Activated T-cell treated with anti-CD3 and anti-CD28 coated beads for 1 hour (primary cell): ENCODE measurements around the gene CDH1.
A peak's percentile ranks its signal among the peaks of the same experiment; 100 is the strongest.
"Not testable (repeated sequence)": the region's sequence is repeated elsewhere in the genome, so short reads cannot be mapped to it uniquely, and the experiment has no call there.

ENCODE experiments used
- DNase-seq: peaks from one replicate; pipeline ENCODE4 v3.0.0-alpha.2; 2020; ENCODE audit warnings: low read depth

The CDH1 gene

DNA sequence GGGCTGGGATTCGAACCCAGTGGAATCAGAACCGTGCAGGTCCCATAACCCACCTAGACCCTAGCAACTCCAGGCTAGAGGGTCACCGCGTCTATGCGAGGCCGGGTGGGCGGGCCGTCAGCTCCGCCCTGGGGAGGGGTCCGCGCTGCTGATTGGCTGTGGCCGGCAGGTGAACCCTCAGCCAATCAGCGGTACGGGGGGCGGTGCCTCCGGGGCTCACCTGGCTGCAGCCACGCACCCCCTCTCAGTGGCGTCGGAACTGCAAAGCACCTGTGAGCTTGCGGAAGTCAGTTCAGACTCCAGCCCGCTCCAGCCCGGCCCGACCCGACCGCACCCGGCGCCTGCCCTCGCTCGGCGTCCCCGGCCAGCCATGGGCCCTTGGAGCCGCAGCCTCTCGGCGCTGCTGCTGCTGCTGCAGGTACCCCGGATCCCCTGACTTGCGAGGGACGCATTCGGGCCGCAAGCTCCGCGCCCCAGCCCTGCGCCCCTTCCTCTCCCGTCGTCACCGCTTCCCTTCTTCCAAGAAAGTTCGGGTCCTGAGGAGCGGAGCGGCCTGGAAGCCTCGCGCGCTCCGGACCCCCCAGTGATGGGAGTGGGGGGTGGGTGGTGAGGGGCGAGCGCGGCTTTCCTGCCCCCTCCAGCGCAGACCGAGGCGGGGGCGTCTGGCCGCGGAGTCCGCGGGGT, at the start of gene CDH1:
Gene CDH1, plus strand, starts transcription at position 247 of the 684 bp plus-strand sequence. Its CDS starts 124 bp downstream, at position 371.
- peak; percentile 16 for DNase-seq

DNA sequence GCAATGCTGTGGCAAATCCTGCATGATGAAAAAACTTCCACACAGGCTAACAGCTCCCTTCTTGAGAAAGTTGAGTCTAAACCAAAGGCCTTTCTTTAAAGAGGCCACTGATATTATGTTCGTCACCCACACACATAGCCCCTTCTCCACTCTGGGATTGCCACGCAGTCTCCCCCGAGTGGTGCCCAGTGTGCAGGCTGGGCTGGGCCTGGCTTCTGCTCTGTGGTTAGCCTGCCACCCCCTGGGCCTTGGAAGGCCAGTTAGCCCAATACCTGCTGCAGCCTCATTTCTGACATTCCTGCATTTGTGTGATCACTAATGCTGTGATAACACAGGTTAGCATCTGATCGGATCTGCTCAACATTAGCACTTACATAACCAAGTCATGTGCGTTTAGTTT, 47.2 kb upstream of the CDH1 start:
- no peak for DNase-seq

DNA sequence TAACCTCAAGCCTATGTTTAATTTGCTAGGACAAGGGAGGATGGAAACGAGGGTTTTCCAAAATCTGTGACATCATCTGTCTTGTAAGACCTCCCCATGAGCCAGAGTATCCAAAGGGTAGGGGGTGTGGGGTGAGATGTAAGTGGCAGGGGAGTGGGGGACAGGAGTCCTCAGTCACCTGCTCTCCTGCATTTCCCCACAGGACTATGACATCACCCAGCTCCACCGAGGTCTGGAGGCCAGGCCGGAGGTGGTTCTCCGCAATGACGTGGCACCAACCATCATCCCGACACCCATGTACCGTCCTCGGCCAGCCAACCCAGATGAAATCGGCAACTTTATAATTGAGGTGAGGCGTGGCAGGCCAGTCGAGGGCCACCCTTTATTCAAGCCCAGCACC, 41.5 kb upstream of the CDH1 start:
- no peak for DNase-seq

DNA sequence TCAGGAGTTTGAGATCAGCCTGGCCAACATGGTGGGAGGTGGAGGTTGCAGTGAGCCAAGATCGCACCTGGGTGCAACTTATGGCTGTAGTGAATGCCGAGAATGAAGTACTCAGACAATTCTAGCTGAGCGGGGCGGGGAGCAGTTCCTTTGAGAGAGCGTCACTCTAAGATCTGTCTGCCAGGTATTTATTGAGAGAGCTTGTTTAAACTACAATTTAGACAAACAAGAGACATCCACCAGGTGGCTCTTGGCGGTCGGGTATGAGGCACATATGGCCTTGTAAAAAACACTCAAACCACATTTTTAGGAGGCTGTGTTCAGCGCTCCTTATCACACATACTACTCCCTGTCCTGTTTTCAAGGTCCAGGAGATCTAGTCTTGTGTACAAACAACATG, 40.6 kb upstream of the CDH1 start:
- DNase-seq, result no peak

DNA sequence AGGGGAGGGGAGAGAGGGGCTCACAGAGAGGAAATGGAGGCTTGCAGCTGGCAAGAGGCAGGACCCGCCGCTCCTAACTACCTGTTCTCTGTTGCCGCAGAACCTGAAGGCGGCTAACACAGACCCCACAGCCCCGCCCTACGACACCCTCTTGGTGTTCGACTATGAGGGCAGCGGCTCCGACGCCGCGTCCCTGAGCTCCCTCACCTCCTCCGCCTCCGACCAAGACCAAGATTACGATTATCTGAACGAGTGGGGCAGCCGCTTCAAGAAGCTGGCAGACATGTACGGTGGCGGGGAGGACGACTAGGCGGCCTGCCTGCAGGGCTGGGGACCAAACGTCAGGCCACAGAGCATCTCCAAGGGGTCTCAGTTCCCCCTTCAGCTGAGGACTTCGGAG, 39.0 kb upstream of the CDH1 start:
- DNase-seq, result no peak

DNA sequence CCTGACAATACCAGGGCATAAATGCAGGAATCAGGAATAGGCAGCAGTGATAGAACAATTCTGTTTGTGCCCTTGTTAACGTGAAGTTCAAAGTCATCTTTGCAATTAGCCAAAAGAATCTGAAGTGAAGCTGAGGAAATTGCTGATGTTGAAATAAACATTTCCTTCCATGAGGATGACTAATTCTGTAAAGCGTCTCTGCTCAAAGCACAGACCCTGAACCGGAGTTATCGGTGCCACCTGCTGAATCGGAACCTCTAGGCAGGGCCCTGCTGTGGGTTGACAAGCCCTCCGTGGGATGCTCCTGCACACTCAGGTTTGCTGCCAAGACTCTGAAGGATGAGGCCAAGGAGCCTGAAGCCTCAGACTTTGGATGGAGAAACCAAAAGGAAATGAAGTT, 37.0 kb upstream of the CDH1 start:
- DNase-seq, result no peak

DNA sequence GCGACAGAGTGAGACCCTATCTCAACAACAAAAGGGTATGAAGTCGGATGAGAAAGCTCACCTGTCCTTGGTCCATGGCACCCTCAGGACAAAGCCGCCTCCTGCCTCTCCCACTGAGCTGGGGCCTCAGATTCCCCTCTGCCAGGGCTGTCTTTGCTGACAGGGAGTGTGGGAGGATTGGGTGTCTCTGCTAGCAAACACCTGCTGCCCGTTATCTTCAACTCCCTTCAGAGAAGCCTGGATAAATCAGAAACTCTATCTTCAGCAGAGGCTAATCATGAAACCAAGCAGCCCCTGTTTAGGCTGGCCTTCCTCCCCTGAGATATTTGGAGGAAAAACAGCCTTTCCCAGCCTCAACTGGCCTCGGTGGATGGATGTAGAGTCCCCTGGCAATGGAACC, 36.3 kb upstream of the CDH1 start:
- DNase-seq, result no peak

DNA sequence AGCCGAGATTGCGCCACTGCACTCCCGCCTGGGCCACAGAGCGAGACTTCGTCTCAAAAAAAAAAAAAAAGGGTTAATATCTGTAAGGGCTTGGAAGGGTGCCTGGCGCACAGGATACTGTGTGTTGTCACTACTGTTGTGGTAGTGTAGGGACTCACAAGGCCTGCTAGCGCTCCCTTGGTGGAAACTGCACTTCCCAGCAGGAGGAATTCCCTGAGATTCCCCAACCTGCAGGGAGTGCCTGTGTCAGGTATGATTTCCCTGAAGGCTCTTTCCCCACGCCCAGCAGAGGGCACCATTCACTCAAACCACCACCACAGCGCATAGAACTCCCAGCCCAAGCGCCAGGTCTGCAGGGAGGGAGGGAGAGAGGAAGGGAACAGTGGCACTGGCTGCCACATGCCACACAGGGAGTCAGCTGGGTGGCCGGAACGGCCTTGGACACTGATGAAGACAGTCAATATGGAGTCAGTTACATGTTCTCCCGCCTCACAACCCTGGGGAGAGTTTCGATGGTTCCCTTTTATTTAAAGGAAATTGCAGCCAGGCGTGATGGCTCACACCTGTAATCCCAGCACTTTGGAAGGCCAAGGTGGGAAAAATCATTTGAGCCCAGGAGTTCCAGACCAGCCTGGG, 32.7 kb upstream of the CDH1 start:
- peak; percentile 47 for DNase-seq

DNA sequence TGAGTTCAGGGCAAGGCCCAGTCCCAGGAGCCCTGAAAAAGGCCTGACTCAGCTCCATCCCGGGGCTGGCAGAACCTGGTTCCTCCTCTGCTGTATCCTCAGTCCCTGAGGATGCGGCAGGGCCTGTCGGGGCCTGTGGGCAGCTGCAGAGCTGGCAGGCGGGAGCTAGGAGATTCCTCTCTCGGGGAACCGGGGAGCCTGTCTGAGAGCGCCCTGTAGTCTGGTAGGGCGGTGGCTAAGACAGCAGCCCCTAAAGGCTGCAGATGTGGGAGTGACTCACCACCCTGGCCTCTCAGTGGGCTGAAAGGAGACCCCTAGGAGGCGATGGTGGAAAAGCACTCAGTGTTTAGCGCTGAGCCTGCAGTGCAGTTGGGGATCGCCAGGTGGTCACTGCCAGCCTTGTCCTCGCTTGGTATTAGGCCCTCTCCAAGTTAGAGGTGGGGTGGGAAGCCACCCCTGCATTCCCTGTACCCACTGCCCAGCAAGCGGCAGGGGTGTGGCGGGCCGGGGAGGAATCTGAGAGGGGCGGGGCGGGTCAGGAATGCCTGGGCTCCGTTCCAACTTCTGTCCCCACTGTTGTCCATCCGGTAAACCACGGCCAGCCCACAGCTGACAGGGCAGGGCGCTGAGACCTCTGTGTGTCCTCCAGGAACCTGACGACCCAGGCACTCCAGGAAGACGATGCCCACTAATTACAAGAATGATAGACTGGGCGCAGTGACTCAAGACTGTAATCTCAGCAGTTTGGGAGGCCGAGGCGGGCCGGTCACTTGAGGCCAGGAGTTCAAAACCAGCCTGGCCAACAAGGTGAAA, 29.5 kb upstream of the CDH1 start:
- DNase-seq, result no peak

DNA sequence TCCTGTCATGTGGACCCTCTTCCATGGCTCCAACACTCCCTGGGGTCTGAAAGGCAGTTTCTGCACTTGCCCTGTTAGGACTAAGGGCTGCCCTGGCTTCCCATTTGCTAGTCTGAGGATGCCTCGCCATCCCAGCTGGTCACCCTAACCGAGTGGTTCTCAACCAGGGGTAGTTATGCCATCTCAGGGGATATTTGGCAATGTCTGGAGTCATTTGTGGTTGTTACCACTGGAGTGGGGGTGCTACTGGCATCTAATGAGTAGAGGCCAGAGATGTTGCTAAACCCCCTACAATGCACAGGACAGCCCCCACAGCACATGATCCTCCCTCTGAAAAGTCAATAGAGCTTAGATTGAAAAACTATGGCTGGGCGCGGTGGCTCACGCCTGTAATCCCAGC, 26.9 kb upstream of the CDH1 start:
- DNase-seq, result no peak

DNA sequence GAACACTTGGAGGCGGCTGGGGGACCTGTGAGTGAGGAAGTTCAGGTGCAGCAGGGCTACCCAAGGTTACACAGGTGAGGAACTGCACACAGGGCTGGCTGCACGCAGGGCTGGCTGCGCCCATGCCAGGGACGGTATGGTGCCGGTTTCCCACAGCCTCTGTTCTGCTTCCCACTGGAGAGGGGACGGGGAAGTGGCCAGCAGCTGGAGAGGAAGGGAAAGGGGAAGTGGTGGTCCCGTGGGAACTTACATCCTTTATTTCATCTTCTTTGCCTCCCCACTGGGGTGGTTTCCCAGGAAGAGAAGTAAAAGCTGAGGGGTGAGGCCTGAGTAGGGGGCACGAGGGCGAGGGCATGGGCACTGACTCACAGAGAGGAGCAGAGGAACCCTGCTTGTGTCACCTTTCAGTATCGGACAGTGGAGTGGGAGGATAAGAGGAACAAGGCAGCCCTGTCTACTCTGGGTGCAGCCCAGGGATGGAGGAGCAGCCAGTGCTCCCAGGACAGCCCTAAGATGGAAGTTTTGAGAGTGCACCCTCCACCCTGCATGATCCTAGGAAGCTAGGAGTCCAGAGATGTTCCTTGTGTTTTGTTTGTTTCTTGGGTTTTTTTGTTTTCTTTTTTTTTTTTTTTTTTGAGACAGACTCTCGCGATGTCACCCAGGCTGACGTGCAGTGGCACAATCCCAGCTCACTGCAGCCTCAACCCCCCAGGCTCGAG, 25.5 kb upstream of the CDH1 start:
- DNase-seq, result no peak

DNA sequence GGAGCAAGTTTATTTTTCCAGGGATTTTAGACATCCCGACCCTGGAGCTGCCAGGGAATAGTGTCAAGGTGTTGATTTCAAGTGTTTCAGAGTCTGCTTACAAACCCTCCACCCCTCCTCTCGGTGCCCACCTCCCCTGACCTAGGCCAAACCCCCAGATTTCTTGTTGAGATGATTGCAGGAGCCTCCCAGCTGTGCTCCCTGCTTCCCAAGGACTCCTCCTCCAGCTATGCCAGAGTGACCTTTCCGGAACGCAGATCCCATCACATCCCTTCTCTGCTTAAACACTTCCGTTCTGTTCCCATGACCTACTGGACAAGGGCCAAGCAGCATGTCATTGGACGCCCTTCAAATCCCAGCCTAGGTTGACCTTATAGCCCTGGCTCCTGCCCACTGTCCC, 23.7 kb upstream of the CDH1 start:
- no peak for DNase-seq

DNA sequence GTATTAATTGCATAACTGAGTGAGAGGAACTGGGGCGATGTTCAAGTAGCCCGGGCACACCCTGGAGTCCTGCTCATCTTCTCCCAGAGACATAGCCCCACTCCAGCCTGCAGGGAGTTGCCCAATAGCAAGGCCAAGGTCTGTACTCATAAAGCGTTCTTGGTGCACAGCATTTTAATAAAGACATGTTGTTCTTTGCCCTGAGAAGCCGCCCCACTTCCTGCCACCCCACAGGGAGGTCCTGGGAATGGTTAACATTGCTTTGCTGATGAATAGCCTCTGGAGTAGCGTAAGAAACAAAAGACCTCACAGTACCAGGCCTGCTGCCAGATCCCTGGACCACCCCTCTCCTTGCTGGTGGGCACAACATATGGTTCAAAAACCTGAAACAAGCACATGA, 21.6 kb upstream of the CDH1 start:
- no peak for DNase-seq

DNA sequence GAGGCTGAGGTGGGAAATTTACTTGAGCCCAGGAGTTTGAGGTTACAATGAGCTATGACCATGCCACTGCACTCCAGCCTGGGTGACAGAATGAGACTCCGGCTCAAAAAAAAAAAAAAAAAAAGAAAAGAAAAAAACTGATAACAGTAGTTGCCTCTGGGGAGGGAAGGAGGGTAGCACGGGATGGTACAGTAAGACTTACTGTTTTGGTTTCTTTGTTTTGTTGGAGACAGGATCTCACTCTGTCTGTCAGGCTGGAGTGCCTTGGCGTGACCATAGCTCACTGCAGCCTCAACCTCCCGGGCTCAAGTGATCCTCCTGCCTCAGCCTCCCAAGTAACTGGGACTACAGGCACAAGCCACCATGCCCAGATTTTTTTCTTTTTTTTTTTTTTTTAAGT, 20.6 kb upstream of the CDH1 start:
- not testable (repeated sequence) for DNase-seq

DNA sequence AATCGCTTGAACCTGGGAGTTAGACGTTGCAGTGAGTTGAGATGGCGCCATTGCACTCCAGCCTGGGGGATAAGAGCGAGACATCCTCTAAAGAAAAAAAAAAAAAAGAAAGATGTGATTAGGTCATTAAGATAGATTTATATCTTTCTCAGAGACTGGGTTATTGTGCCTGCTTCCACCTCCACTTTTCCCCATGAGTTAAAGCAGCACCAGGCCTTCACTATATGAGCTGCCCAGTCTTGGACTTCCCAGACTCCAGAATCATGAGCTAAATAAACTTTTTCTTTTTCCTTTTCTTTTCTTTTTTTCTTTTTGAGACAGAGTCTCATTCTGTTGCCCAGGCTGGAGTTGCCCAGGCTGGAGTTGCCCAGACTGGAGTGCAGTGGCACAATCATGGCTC, 19.4 kb upstream of the CDH1 start:
- DNase-seq, result no peak

DNA sequence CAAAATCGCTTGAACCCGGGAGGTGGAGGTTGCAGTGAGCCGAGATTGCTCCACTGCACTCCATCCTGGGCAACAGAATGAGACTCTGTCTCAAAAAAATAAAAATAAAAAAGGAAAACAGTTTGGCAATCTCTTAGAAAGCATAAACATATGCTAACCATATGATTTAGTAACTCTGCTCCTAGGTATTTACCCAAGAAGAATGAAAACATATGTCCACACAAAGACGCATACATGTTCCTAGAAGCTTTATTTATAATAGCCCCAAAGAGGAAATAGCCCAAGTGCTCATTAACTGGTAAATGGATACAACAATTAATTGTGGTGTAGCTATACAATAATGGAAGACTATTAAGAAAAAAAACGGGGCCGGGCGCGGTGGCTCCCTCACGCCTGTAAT, 18.5 kb upstream of the CDH1 start:
- DNase-seq, result no peak

DNA sequence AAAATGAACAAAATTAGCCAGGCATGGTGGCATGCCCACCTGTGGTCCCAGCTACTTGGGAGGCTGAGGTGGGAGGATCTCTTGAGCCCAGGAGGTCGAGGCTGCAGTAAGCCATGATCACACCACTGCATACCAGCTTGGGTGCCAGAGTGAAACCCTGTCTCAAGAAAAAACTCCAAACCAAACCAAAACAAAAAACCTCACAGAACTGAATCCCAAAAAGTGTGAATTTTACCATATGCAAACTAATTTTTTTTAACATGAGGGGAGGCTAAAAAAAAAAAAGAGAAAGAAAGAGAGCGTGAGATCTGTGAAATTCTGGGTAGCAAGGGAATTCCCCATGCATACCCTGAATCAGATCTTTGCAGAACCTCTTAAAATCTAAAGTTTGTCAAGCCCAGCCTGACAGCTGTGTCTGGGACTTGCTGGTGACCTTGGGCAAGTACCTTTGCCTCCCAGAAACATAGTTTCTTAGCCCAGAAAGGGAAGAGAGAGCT, 17.1 kb upstream of the CDH1 start:
- no peak for DNase-seq

DNA sequence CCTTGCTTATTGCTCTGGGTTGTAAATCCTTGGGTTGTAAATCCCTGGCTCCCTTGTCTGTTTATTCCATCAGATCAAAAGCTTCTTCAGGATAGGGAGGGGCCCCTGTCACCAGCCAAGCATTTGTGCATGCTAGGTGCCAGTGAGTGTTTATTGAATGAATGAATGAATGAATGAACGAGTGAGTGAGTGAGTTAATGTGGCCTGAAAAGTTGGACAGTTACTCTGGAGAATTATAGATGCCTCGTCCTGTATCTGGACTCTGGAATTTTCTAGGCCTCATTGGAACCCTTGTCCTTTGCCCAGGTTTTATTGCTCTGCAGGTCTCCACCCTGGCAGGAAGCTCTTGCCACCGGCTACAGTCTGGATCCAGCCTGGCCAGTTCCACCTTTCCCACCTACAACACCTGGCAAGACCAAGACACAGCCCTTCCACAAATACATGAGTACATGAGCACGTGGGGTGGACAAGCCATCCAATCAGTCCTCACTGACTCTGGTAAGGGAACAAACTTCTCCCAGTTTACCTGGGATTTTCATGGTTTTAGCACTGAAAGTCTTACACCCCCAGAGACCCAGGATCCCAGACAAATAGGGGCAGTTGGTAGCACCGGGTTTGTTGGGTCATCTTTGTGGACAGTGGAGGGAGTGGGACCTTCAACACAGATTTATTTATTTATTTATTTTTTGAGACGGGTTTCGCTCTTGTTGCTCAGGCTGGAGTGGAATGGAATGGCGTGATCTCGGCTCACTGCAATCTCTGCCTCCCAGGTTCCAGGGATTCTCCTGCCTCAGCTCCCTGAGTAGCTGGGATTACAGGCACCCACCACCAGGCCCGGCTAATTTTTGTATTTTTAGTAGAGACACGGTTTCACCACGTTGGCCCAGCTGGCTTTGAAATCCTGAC, 14.7 kb upstream of the CDH1 start:
- DNase-seq, result no peak

DNA sequence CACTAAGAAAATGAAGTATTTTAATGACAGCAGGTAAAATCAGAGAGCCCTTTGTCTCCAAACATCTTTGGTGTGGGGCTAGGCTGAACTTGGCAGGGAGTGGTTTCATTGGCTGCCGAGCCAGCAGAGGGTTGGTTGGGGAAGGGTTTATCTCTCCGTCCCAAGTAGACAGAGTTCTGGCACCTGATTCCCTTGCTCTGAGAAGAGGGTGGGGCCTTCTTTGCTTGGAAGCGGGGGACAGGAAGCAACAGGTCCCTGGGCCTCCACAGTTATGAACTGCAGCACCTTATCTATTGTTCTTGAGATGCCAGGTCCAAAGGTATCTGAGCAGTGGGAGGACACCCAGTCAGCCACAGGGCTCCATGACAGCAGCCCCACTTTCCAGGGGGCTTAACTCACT, 12.3 kb upstream of the CDH1 start:
- no peak for DNase-seq

DNA sequence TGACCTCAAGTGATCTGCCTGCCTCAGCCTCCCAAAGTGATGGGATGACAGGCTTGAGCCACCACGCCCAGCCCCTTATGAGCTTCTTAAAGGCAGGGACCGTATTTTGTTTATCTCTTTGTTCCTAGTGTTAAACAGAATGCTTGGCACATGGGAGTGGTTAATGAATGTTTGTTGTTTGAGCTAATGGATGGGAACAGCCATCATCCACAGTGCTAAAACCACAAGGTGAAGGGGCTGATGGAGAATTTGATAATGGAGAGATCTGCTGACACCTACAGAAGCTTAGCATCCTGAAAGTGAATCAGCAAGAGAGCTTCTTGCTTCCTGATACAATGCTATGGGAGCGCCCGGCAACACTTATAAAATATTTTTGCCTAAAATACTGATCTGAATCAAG, 8.6 kb upstream of the CDH1 start:
- no peak for DNase-seq

DNA sequence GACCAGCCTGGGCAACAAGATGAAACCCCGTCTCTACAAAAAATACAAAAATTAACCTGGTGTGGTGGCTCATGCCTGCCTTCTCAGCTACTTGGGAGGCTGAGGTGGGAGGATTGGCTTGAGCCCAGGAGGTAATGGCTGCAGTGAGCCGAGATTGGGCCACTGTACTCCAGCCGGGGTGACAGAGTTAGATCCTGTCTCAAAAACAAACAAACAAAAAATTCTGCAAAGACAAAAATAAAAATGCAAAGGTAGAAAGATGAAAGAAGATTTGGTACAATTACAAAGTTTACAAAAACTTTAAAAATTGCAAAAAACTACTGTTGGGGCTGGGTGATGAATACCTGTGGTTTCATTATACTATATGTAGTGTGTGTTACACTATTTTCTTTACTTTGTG, 5.5 kb upstream of the CDH1 start:
- DNase-seq, result no peak
